SU-DHL-6 (cell line): ENCODE data around the gene ZC3H7A.

ENCODE experiments used
- H2AFZ ChIP-seq: fragments of 200-600 bp; sonication (generic); 2 replicates; pipeline ENCODE4 v1.6.1; 2014; ENCODE audit warnings: low read depth, mild to moderate bottlenecking, moderate library complexity, mixed read lengths, antibody characterized with exemption, low read length; ENCODE audit not compliant: severe bottlenecking
- H3F3A ChIP-seq: fragments of 200-600 bp; shearing (Covaris generic); 2 replicates; pipeline ENCODE4 v1.6.0; 2016; ENCODE audit warnings: antibody characterized with exemption, mild to moderate bottlenecking; ENCODE audit not compliant: insufficient read depth
- H3K27ac ChIP-seq: fragments of 200-600 bp; sonication (generic); 2 replicates; pipeline ENCODE4 v1.5.1; 2016; ENCODE audit warnings: low read depth, mild to moderate bottlenecking, low read length, moderate library complexity, mixed read lengths
- H3K27me3 ChIP-seq: fragments of 200-600 bp; sonication (generic), shearing (Covaris generic); 2 replicates; pipeline ENCODE4 v1.6.0; 2014; ENCODE audit warnings: mild to moderate bottlenecking, low read length
- H3K36me3 ChIP-seq: fragments of 200-600 bp; sonication (generic); 2 replicates; pipeline ENCODE4 v1.6.1; 2014; ENCODE audit warnings: mild to moderate bottlenecking, low read length, mixed read lengths
- H3K4me2 ChIP-seq: fragments of 300-600, 200-600 bp; shearing (Covaris generic), sonication (generic); 2 replicates; pipeline ENCODE4 v1.6.0; 2014; ENCODE audit warnings: low read length, low read depth, mild to moderate bottlenecking; ENCODE audit not compliant: poor library complexity, severe bottlenecking
- H3K4me3 ChIP-seq: fragments of 200-600 bp; sonication (generic); 2 replicates; pipeline ENCODE4 v1.5.1; 2014; ENCODE audit warnings: antibody characterized with exemption, low read length, mild to moderate bottlenecking, mixed read lengths; ENCODE audit not compliant: insufficient read depth, poor library complexity, severe bottlenecking
- H3K79me2 ChIP-seq: fragments of 200-600 bp; sonication (generic); 2 replicates; pipeline ENCODE4 v1.6.1; 2014; ENCODE audit warnings: mild to moderate bottlenecking, low read length, moderate library complexity; ENCODE audit not compliant: insufficient read depth
- H3K9ac ChIP-seq: fragments of 200-600 bp; sonication (generic); 2 replicates; pipeline ENCODE4 v1.7.0; 2014; ENCODE audit warnings: mild to moderate bottlenecking, low read length
- H3K9me2 ChIP-seq: fragments of 200-600 bp; sonication (generic); replicated peaks from 2 replicates; pipeline ENCODE4 v1.6.1; 2014; ENCODE audit warnings: low read length; ENCODE audit not compliant: insufficient read depth
- H3K9me3 ChIP-seq: fragments of 200-600 bp; sonication (generic); 2 replicates; pipeline ENCODE4 v1.6.1; 2014; ENCODE audit warnings: low read length, mixed read lengths; ENCODE audit not compliant: insufficient read depth
- H4K20me1 ChIP-seq: fragments of 200-600 bp; sonication (generic); 2 replicates; pipeline ENCODE4 v1.6.1; 2014; ENCODE audit warnings: low read depth, mild to moderate bottlenecking, antibody characterized with exemption, low read length, moderate library complexity, mixed read lengths
- CTCF ChIP-seq: fragments of 200-600 bp; sonication (generic); IDR thresholded peaks from one replicate; pipeline ENCODE4 v1.5.1; 2017; ENCODE audit warnings: antibody characterized with exemption, mild to moderate bottlenecking, low read length, moderate library complexity; ENCODE audit not compliant: insufficient read depth, poor library complexity, severe bottlenecking
- EZH2phosphoT487 ChIP-seq: fragments of 200-600 bp; sonication (generic), shearing (Covaris generic); conservative IDR thresholded peaks from 2 replicates; pipeline ENCODE4 v1.6.1; 2018; ENCODE audit warnings: mild to moderate bottlenecking, antibody characterized with exemption, low read length, moderate library complexity, mixed read lengths

The ZC3H7A gene

DNA sequence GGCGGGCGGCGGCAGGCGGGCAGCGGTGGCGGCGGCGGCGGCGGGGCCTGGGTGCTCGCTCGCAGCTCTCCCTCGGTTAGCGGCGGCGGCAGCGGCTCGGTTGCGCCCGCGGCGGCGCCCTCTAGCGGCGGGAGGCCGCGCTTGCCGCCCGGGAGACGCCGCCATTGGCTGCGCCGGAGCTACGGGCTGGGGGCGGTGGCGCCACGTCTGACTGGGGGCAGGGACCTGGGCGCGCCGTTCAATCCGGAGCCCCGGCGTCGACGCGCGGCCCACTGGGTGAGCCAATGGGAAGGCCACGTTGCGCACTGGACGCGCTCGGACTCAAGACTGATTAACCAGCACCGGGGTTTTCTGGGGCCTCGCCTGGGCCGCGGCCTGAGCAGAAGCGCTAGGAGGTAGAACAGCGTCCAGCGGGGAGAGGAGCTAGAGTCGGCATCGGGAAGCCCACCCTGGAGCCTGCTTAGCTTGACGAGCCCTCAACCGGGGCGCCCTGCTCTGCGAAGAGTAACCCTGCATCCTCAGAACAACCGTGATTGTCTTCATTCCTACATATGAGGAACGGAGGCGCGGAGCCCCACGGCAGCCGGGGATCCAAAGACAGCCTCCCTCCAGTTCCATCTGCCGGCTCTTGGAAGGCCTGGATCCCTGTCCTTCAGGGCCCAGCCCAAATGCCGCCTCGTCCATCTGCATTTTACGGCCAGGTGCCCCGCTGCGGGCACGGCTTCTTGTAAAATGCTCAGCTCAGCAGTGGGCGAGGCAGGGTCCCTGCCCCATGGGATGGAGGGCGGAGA is at the start of gene ZC3H7A:
Gene ZC3H7A (minus strand): TSS at position 93 of the 791 bp plus-strand sequence. CDS start 14,904 bp downstream, outside the sequence.
- Histone ChIP-seq H3K4me2 (peak within 1 kb of the TSS; percentile 96), H4K20me1 (no peaks in the 10 kb centered on the region), H3K9me3 (no peaks in the 10 kb centered on the region), H3K9me2 (no peaks in the 10 kb centered on the region), H3K36me3 (peaks cover 6% of the 10 kb centered on the region; the same call in 1 of the 2 replicates), H2AFZ (peak within 1 kb of the TSS; percentile 80), H3K9ac (peak within 1 kb of the TSS; percentile 99), H3F3A (peaks cover 14% of the 10 kb centered on the region), H3K4me3 (peak within 1 kb of the TSS; percentile 99), H3K27me3 (no peaks in the 10 kb centered on the region), H3K27ac (peak within 1 kb of the TSS; percentile 82), H3K79me2 (peaks cover 54% of the 10 kb centered on the region)
- no peak for TF ChIP-seq EZH2phosphoT487
- peak; percentile 74 for TF ChIP-seq CTCF

DNA sequence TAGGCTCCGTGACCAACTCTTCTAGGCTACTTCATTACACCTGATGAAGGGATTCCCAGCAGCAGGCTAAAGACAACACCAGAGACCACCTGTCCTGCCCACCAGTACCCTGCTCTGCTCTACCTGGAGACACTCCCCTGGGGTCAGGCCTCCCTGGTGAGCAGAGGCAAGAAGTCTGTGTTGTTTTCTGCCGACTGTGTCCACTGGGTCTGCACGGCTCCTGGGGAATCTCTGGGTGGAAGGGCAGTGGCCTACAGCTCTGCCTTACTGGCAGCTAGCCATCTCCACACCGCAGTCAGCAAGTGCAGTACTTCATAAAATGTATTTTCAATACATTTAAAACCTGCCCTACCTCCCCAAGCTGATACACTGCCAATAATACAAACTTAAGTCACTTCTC is 47.4 kb upstream of the ZC3H7A start:
- TF ChIP-seq CTCF (no peak), EZH2phosphoT487 (no peak)
- Histone ChIP-seq H3K27me3 (no peaks in the 10 kb centered on the region), H3K4me3 (no peak overlapping the region), H3F3A (peaks cover 11% of the 10 kb centered on the region; the same call in 1 of the 2 replicates), H4K20me1 (0 out of 2 replicates have a peak, but pooled peaks cover 2% of the 10 kb centered on the region), H3K9me2 (no peaks in the 10 kb centered on the region), H3K9ac (no peak overlapping the region), H3K36me3 (peaks cover 42% of the 10 kb centered on the region), H3K27ac (no peak overlapping the region), H2AFZ (no peak overlapping the region), H3K9me3 (no peaks in the 10 kb centered on the region), H3K79me2 (peaks cover 50% of the 10 kb centered on the region), H3K4me2 (no peak overlapping the region)

DNA sequence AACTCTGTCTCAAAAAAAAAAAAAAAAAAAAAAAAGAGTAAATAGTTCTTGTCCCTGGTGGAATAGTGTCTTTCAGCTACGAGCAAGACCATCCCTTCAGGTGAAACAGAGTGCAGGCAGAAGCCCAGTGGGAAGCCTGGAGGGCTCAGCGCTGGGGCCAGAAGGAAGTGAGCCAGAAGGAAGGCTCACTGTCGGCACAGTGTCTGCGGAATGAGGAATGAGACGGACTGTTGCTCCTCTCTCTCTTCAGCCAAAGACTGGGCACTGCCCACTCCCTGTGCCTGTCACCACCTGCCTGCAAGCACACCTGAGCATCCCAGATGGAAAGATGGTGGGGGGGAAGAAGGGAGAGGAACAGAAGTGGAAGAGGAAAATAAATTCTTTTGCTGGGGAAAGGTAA is 46.8 kb upstream of the ZC3H7A start:
- Histone ChIP-seq H3K4me3 (no peak overlapping the region), H3K27me3 (no peaks in the 10 kb centered on the region), H3K79me2 (peaks cover 43% of the 10 kb centered on the region), H3K9me3 (no peaks in the 10 kb centered on the region), H3K36me3 (peaks cover 44% of the 10 kb centered on the region), H3K4me2 (no peak overlapping the region), H4K20me1 (0 out of 2 replicates have a peak, but pooled peaks cover 3% of the 10 kb centered on the region), H2AFZ (no peak overlapping the region), H3K9me2 (no peaks in the 10 kb centered on the region), H3K27ac (no peak overlapping the region), H3F3A (peaks cover 11% of the 10 kb centered on the region; the same call in 1 of the 2 replicates), H3K9ac (no peak overlapping the region)
- no peak for TF ChIP-seq CTCF
- no peak for TF ChIP-seq EZH2phosphoT487
